GM21367 (cell line): Measurements from ENCODE around the gene APCDD1.
"Not testable (repeated sequence)": the region's sequence is repeated elsewhere in the genome, so short reads cannot be mapped to it uniquely, and the experiment has no call there.

Experiments used
- ATAC-seq: cut with Tn5 transposase; IDR thresholded peaks from one replicate; pipeline ENCODE4 v1.9.1; 2021; ENCODE audit not compliant: unreplicated experiment

Gene APCDD1

GRCh38 chr18:10461989-10462388 is 7.6 kb downstream of the APCDD1 start:
- no peak for ATAC-seq

GRCh38 chr18:10462597-10462996 is 8.2 kb downstream of the APCDD1 start:
- ATAC-seq = no peak

GRCh38 chr18:10463096-10463495 is 8.7 kb downstream of the APCDD1 start:
- no peak for ATAC-seq

- ATAC-seq = no peak
Observed at GRCh38 chr18:10463741-10464140, 9.3 kb downstream of the APCDD1 start.

GRCh38 chr18:10464161-10464648 is 9.8 kb downstream of the APCDD1 start:
- not testable (repeated sequence) for ATAC-seq

- no peak for ATAC-seq
Observed at GRCh38 chr18:10465174-10465939, 10.9 kb downstream of the APCDD1 start.

- ATAC-seq = no peak
Observed at GRCh38 chr18:10470429-10470828, 16.0 kb downstream of the APCDD1 start.

GRCh38 chr18:10471574-10471973 is 17.1 kb downstream of the APCDD1 start:
- no peak for ATAC-seq

GRCh38 chr18:10473132-10473531 is 18.7 kb downstream of the APCDD1 start:
- no peak for ATAC-seq

GRCh38 chr18:10474309-10474708 is 19.9 kb downstream of the APCDD1 start:
- no peak for ATAC-seq

- ATAC-seq = no peak
Observed at GRCh38 chr18:10475276-10475653, 20.8 kb downstream of the APCDD1 start.

- ATAC-seq = no peak
Observed at GRCh38 chr18:10475654-10476291, 21.3 kb downstream of the APCDD1 start.

- ATAC-seq = no peak
Observed at GRCh38 chr18:10476338-10476791, 21.9 kb downstream of the APCDD1 start.

- no peak for ATAC-seq
Observed at GRCh38 chr18:10477121-10477862, 22.9 kb downstream of the APCDD1 start.

GRCh38 chr18:10477863-10478260 is 23.4 kb downstream of the APCDD1 start:
- no peak for ATAC-seq

GRCh38 chr18:10481831-10482230 is 27.4 kb downstream of the APCDD1 start:
- no peak for ATAC-seq

- peak; percentile 6 for ATAC-seq
Observed at GRCh38 chr18:10482363-10482984, 28.0 kb downstream of the APCDD1 start.

- peak; percentile 69 for ATAC-seq
Observed at GRCh38 chr18:10482985-10483949, 28.8 kb downstream of the APCDD1 start.

- ATAC-seq = no peak
Observed at GRCh38 chr18:10485475-10485874, 31.0 kb downstream of the APCDD1 start.

- ATAC-seq = no peak
Observed at GRCh38 chr18:10486362-10486761, 31.9 kb downstream of the APCDD1 start.
